GM11168 (cell line): ENCODE measurements around the gene ITGBL1.
"Not testable (repeated sequence)": the region's sequence is repeated elsewhere in the genome, so short reads cannot be mapped to it uniquely, and the experiment has no call there.

Experiments used
- in situ Hi-C: fragments of 300-500 bp; cut with MboI; formaldehyde crosslinking; loops from one replicate; pipeline ENCODE4 v1.12.0; 2022; ENCODE audit warnings: low sequenced_read_pairs; ENCODE audit not compliant: unreplicated experiment

ITGBL1 gene

GRCh38 chr13:101493541-101493940 lies 41.1 kb downstream of the ITGBL1 start:
- in situ Hi-C loops = no loop called here

DNA sequence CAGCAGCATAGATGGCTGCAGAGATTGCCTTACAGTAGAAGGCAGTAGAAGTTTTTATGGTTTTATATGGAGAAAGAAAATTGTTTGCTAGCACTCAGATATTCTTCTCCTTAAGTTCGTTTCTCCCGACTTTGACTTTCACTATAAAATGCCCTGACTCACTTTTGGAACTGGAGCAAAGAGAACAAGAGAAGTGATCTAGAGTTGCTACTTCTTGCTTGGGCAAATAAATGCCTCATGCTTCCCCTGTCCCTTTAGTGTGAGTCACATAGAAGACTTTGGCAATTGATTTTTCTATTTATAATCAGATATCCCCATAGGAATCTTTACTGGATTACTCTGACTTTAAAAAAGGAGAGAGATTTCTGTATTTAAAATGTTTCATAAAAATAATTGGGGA lies 46.9 kb downstream of the ITGBL1 start:
- in situ Hi-C loops = no loop called here

DNA sequence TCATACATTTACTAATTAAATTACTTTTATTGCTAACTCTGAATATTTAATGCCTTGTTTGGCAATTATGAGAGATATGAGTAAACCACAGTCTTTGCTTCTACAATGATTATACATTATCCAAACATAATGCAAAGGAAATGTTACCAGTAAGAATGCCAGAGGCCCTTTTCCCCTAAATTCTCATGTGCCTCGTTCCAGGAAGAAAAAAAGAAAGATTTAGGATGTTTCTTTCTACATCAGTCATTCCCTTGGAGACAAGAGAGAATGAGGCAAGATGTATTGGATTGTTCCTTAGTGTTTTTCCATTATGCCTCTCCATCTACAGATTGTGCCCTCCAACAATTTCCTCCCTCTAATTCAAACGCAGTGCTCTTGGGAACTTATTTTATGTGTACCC lies 50.1 kb downstream of the ITGBL1 start:
- in situ Hi-C loops = no loop called here

DNA sequence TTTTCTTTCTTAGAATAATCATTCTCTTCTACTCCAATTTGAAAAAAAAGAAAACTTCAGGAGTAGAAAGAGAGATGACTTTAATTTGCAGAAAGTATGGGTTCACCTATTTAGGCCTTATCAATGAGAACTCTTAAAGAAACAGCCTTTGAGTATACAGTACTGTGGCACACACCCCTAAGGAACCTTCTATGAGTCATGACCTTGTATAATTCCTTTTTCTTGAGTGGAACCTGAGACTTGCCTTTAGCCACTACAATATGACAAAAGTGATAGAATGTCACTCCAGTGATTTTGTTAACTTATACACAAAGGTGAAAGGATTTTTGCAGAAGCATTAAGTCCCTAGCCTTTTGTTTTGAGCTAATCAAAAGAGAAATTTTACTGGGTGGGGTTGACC lies 58.7 kb downstream of the ITGBL1 start:
- in situ Hi-C loops = loop anchor here (5.0 kb wide), 1 partner anchor 256 kb away; no protein-coding TSS in a partner anchor

- in situ Hi-C loops = loop anchor here (5.0 kb wide), 1 partner anchor 256 kb away; no protein-coding TSS in a partner anchor
Observed at GRCh38 chr13:101511766-101512165, 59.3 kb downstream of the ITGBL1 start.

DNA sequence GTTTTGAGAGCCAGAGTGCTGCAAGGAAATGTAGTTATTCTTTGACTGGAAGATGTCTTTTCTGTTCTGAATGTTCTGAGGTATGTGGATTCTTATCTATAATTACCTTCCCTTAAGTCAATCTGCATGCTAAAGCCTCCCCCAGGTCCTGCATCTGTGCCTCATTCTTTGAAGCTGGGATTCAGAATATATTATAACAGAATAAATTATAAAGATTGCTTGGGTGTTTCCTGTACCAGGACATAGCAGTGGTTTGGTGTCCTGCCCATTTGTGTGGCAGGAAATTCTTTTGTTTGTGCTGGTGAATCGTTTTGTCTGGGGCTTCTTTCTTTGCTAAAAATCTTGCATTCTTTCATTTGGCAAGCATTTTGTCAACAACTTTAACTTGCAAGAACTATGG lies 60.2 kb downstream of the ITGBL1 start:
- in situ Hi-C loops = loop anchor here (5.0 kb wide), 1 partner anchor 255 kb away; no protein-coding TSS in a partner anchor

- in situ Hi-C loops = loop anchor here (5.0 kb wide), 1 partner anchor 253 kb away; no protein-coding TSS in a partner anchor
Observed at GRCh38 chr13:101514100-101514499, 61.6 kb downstream of the ITGBL1 start.

DNA sequence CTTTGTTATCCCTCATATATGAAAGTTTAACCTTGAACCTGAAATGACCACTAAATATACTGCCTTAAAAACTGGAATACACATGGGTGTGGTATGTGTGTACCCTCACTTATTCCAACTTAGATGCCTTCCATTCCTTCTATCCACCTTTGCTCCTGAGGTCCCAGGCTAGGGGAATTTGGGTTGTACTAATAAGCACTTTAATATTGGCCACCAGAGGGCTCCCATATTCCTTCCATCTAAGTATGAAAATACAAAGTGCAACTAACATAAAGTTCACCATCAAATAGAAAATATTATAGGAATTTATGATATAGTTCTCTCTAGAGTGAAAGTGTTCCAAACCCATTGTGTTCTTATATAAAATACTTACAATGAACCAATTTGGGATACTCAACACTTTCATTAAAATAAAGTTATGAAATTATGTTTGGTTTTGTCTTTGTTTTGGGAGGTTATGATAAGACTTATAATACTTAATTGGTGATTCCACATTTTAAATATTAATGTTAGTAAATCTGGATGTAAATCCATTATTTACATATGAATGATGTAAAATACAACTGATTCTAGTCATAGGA lies 62.3 kb downstream of the ITGBL1 start:
- in situ Hi-C loops = loop anchor here (5.0 kb wide), 1 partner anchor 253 kb away; no protein-coding TSS in a partner anchor

DNA sequence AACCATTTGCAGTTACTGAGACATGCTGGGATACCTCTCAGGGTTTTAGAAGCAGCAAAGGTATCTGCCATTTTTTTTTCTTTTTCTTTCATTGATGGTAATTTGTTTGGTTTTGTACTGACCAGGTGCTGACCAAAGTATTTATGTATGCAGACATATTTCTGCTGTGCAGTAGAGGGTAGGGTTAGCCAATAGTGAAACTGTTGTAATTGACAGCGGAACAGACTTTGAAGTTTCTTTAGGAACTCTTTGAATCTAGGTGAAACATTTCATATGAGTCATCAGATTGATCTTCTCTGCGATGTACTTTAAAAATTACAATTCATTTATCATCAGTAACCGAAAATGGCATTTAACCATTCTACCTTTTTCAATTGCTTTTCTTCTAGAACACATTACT lies 63.0 kb downstream of the ITGBL1 start:
- in situ Hi-C loops = no loop called here

DNA sequence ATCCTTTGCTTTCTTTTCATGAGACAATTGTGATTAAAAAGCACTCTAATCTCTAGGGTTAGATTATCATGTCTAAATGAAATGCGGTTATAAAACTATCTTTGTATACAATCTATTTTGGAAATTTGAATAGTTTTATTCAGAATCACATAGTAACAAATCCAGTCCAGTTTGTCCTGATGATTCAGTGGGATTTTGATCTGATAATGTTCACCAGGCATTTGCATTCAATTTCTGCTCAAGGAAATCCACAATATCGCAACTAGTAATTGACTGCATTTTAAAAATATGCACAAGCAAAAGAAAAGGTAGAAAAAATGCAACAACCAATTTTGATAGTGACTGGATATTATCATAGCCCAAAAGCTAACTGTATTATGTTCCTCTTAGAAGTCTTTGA lies 63.8 kb downstream of the ITGBL1 start:
- in situ Hi-C loops = no loop called here

DNA sequence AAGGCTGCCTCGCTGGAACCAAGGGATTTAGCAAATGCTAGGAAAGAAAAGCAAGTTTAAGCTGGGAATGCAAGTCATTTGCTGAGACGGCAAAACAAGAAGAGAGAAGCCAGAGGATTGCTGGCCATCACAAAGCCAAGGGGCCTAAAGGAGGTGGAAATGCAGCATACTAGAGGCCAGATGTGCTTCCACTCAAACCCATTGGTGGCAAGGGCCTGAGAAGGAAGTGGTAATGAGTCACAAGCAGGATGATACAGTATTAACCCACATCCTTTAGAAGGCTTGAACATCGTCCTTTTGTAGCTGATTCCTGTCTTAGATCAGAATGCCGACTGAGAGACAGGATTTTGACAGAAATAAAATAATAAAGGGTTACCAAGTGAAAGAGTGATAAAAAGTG lies 68.2 kb downstream of the ITGBL1 start:
- in situ Hi-C loops = no loop called here

DNA sequence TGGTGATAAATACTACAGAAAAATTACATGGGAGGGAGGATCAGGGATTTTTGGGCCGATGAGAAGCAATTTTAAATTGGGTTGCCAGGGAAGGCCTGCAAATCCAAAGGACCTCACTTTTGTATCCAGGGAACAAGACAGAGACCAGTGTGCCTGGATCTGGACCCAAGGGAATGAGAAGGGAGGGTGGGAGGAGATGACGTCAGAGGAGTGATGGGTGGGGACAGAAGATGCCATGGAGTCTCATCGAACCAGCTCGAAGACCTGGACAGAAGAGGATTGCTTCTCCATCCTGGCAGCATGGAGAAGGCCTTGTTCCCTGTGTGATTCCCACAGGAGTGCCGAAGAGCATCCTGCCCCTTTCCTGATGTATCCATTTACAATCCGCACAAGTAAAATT lies 68.9 kb downstream of the ITGBL1 start:
- in situ Hi-C loops = no loop called here

- in situ Hi-C loops = no loop called here
Observed at GRCh38 chr13:101522607-101523006, 70.1 kb downstream of the ITGBL1 start.

- in situ Hi-C loops = no loop called here
Observed at GRCh38 chr13:101523154-101524131, 71.0 kb downstream of the ITGBL1 start.

DNA sequence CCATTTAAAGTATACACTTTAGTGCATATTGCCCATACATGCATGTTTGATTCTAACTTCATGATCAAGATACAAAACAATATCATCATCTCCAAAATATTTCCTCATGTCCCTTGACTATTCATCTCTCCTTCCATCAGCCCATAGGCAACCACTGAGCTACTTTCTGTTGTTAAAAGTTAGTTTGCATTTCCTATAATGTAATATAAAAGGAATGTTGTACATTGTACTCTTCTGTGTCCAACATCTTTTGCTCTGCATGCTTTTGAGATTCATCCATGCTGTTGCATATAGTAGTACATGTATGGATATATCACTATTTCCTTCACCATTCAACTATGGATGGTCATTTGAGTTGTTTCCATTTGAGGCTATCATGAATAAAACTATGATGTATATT lies 74.7 kb downstream of the ITGBL1 start:
- in situ Hi-C loops = no loop called here

GRCh38 chr13:101529422-101529821 lies 76.9 kb downstream of the ITGBL1 start:
- in situ Hi-C loops = no loop called here

DNA sequence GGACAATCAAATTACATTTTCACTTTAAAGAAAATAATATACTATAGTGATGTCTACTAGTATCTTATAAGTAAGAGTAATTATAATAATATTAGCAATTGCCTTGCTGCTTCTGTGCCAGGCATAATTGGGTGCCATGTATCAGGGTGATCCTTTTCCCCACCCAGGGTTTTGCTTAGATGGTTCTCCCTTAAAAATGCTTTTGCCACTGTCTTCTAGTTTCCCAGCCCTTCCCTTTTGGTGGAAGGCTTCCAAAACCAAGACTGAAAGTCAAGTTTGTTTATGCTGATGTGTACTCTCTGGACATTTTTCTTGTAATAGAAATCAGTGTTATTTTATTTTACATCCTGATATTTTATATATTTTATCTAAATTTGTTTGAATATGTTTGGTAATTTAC lies 77.8 kb downstream of the ITGBL1 start:
- in situ Hi-C loops = no loop called here

DNA sequence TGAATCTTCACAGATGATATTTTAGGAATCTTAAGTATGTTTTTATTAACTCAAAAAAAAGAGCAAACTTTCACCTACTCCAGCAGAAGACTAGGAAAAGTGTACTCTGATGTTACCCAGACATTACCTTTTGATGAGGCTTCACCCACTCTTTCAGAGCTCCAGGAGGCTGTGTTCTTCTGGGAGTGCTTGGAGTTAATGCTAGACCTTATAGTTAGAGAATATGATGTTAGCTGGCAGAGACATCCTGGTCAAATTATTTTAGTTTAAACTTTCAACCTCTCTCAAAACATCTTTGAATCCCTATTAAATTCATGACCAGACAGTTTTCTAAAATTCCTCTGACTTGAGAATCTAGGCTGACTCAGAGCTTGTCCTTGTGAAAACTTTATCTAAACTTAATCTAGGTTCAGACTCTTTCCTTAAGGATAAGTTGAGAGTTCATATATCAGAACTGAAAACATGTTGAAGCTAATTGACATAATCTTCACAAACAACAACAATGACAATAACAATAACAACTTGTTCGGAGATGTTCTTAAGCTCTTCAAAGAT lies 82.8 kb downstream of the ITGBL1 start:
- in situ Hi-C loops = no loop called here

DNA sequence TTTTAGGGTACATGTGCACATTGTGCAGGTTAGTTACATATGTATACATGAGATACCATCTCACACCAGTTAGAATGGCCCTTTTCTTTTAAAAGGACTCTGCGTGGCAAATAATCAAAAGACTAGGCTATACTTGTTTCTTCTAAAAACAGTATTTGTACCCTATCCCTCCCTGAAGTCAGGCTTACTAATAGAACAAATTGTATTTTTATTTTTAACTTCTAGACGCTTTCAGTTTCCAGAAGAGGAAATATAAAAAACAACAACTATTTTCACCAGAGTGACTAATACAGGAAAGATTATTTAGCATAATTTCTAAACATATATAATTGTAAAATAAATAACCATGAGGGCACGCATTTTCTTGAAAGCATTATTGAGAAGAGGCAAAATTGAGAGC lies 83.6 kb downstream of the ITGBL1 start:
- in situ Hi-C loops = no loop called here

DNA sequence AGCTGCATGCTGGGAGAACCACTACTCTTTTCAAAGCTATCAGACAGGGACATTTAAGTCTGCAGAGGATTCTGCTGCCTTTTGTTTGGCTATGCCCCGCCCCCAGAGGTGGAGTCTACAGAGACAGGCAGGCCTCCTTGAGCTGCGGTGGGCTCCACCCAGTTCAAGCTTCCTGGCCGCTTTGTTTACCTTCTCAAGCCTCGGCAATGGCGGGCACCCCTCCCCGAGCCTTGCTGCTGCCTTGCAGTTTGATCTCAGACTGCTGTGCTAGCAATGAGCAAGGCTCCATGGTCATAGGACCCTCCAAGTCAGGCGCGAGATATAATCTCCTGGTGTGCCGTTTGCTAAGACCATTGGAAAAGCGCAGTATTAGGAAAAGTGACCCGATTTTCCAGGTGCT lies 92.1 kb downstream of the ITGBL1 start:
- in situ Hi-C loops = not testable (repeated sequence)

- in situ Hi-C loops = no loop called here
Observed at GRCh38 chr13:101544979-101545378, 92.5 kb downstream of the ITGBL1 start.
